Activated effector memory CD4-positive, alpha-beta T cell treated with Interleukin-2 at 50 U/mL for 16 hours (primary cell): ENCODE results near the gene WSB2.

Source experiments
- DNase-seq: peaks from one replicate; pipeline ENCODE4 v3.0.0-alpha.2; 2020

The WSB2 gene

DNA sequence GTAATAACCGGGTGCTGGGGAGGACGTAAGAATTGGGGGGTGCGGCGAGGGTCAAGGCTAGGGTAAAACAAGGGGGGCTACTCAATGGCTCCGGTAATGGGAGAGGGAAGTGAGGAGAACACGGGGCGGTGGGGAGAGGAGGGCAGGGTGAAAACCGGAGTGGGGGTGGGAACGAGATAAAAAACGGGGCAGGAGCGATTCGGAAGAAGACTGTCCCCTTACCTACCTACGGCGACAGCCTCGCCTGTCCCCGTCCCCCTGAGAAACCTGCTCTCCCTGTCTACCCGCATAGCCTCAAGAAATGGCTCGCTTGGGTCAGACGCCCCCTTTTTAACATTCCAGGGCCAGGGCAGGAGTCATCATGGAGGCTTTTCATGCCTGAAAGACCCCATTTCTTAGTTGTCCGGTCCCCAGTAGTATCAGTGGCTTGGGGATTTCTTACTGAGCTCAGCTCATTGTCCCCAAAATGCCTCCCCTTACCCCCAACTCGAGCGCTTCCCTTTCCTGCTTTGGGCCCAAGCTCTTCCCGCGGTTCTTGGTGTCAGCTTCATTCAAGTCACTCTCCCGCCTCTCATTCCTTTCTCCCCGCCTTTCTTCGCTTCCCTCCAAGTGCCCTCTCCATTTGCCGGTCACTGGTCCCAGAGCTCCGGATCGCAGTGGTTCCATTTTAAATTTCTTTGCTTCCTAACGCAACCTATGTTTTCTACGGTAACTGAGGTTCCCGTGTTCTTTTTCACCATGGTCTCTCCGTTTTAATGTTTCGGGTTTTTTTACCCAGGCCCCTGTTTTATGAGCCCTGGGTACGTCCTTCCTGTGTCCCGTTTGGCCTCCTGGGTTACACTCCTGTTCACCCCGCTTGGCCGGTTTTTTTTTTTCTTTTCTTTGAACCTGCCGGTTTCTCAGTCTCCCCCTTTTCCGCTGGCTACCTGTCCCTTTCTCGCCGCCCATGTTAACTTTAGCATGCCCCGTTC is 1.2 kb upstream of the WSB2 start:
- no peak for DNase-seq

DNA sequence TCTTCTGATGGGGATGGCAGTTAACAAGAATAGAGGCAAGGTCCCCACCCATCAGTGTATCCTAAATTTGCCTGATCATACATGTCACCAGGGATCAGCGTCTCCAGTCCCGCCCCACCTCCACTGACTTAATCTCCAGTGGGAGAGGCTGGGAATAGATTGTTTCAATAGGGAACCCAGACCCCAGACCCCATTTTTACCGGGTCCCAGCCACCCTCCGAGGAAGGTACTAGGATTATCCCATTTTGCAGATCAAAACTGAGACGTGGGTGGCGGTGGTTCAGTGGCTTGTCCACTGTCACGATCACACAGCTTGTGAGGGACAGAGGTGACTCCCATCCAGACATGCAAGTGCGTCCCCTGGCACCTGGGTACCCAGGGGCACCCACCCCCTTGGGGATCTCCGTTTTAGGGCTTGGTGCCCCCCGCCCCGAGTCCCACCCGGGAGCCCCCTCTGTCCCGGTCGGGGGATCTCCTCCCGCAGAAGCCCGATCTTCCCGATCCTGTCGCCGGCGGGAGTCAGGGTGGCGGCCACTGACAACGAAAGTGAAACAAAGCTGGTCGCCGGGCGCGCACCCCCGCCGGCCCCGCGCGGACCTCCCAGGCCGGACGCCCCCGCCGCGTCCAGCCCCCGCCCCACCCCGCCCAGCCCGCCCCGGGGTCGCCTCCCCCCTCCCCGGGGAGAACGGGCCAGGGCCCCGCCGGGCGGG is 523 bp downstream of the WSB2 start:
- DNase-seq = peak; percentile 18

DNA sequence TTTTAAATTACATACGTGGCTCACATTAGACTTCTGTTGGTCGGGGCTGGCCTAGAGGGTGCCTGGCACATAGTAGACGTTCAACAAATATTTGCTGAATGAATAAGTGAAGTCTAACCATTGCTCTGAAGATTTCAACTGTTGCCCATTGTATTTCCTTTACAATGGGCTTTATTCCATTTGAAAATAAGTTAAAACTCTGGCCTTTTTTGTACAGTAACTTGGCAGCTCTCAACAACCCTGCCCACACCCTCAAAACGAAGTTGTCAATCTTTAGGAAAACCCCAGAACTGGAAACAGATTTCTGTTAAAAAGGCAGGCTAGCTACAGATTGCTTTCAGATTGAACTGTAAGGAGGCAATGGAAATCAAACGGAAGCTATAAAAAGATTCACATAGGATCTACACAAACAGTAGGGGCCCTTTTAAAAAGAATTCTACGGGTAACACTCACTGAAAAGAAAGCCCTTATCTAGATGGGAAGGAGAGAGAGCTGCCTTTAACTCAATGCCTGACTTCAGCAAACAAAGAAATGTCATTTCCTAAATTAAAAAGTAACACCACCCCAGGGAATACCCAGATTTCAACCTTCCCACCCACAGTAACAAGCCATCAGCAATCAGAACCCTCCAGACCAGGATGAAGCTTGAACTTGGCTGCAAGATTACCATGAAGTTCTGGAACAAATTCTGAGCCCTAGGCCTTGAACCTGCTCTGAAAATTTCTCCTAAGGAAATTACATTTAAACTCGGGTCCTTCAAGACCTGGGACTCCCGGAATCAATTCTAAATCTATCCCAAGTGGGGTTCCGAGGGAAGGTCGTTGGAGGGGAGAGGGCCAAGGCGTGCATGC is 1.4 kb downstream of the WSB2 start:
- no peak for DNase-seq

DNA sequence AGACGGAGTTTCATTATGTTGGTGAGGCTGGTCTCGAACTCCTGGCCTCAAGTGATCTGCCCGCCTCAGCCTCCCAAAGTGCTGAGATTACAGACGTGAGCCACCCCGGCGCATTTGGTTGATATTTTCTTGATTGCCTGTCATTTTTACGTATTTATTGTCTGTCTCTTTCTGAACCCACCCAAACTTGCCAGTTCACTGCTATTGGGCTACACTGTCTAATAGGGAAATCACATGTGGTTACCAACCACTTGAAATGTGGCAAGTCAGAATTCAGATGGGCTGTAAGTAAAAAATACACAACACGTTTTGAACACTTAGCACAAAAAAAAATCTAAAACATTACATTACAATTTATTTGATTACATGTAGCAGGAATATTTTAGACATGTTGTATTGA is 2.1 kb downstream of the WSB2 start:
- no peak for DNase-seq

DNA sequence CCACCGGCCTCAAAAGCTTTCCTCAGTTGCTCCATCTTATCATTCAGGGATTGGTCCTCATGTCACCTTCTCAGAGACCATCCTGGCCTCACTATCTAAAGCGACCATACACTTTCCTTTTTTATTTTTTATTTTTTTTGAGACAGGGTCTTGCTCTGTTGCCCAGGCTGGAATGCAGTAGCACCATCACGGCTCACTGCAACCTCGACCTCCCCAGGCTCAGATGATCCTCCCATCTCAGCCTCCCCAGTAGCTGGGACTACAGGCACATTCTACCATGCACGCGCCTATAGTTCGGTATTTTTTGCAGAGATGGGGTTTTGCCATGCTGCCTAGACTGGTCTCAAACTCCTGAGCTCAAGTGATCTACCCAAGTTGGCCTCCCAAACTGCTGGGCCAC is 2.8 kb downstream of the WSB2 start:
- DNase-seq = no peak

GRCh38 chr12:118055865-118056773 is 4.9 kb downstream of the WSB2 start:
- DNase-seq = no peak

- peak; percentile 54 for DNase-seq
Observed at GRCh38 chr12:118055144-118055557, 5.8 kb downstream of the WSB2 start.

DNA sequence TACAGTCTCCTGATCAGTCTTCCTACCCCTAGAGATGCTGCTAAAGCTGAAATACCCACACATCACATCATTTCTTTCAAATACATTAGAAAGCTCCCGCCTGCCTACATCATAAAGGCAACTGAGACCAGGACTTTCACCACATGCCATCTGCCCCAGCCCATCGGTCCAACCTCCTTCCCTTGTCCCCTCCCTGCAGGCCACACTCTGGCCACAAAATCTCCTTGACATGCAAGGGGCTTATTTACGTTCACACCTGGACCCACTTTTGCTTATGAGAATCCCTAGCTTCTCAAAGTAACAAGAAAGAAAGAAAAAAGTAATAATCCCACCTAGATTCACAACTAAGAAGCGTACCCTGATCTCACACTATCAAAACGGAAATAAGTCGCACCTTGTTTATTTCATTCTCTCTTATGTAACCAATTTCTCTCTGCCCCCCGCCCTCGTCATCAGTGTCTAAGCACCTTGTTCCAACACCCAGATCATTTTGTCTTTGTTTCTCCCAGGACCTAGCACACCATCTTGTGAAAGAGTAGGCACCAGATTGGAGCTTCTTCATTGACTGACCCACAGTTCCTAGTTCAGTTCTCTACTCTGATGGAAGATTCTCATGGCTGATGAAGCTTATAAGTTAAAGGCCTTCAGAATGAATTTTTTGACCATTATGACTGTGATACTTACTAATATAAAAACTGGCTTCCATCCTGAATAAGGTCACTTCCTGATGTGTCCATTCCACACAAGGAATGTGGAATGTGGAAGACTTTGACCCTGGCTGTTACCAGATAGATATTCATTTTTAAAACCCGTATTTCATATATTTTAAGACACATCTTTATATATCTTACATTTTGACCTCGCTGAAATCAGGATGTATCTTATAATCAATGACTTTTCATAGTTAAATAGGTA is 7.7 kb downstream of the WSB2 start:
- no peak for DNase-seq

GRCh38 chr12:118052324-118053070 is 8.5 kb downstream of the WSB2 start:
- DNase-seq = no peak

DNA sequence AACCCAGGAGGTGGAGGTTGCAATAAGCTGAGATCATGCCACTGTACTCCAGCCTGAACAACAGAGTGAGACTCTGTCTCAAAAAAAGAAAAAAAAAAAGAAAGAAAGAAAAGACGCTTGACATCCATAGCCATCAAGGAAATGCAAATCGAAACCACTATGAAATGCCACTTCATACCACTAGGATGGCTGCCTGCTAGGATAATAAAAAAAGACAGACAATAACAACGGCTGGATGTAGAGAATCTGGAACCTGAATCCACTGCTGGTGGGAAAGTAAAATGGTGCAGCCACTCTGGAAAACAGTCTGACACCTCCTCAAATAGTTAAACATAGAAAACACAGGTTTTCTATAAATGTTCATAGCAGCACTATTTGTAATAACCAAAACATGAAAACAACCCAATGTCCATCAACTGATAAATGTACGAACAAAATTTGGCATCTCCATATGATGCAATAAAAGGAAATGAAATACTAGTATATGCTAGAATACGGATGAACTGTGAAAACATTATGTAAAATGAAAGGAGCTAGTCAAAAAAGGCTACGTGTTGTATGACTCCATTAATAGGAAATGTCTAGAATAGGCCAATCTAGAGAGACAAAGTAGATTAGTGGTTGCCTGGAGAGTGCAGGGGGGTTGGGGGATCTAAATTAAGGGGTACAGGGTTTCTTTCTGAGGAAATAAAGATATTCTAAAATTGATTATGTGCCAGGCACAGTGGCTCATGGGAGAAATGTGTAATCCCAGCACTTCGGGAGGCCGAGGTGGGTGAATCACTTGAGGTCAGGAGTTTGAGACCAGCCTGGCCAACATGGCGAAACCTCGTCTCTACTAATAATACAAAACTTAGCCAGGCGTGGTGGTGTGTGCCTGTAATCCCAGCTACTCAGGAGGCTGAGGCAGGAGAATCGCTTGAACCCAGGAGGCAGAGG is 9.7 kb downstream of the WSB2 start:
- DNase-seq = no peak

DNA sequence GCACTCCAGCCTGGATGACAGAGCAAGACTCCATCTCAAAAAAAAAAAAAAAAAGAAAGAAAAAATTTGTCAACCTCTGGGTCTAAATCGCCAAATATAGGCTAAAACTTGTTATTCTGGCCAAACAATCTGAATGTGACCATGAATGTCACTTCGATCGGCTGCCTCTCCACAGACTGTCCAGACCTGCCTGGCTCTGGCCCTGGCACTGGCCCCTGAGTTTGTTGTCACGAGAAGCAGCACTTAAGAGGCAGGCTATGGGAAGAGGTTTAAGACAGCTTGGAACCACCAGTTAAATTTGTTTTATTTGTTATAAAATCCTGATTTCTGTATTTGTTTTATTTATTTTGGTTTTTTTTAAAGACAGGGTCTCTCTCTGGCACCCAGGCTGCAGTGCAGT is 14.5 kb downstream of the WSB2 start:
- DNase-seq = no peak

DNA sequence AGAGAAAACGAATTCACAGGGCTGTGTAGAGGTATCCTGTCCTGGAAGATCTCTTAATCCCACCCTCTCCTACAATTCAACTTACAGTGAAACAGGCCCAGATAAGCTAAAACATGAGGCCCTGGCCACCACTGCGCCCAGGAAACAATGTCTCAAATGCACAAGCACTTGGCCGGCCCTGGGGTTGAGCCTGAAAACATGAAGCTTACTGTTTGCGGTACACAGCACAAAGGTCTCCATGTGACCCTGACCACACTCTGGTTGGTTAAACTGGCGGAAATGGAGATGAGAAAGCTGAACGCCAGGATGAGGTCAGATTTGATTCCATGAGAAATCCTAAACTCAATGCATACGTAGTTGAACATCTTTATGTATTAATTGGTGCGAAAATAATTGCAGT is 16.4 kb downstream of the WSB2 start:
- DNase-seq = no peak

- no peak for DNase-seq
Observed at GRCh38 chr12:118044075-118044474, 16.9 kb downstream of the WSB2 start.

GRCh38 chr12:118042091-118042490 is 18.9 kb downstream of the WSB2 start:
- no peak for DNase-seq

- DNase-seq = no peak
Observed at GRCh38 chr12:118038137-118038536, 22.8 kb downstream of the WSB2 start.

DNA sequence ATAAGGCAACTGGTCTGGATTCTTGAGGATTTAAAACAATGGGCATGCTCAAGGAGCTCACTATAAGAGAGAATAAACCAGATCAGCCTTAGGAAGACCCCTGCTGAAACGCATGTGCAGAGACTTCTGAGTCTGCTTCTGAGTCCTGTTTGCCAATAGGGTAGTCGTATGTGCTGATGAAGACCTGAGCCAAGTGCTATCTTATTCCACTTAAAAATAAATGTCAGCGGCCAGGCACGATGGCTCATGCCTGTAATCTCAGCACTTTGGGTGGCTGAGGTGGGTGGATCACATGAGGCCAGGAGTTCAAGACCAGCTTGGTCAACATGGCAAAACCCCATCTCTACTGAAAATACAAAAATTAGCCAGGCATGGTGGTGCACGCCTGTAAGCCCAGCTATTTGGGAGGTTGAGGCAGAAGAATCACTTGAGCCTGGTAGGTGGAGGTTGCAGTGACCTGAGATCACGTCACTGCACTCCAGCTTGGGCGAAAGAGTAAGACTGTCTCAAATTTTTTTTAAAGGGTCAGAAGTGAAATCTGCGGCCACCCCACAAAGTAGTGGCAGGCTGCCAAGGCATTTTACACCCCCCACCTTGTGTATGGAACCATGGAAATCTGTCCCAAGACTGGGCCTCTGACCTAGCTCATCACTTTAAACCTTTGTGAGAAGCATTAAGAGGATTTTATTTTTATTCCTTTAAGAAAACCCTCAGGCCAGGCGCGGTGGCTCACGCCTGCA is 24.1 kb downstream of the WSB2 start:
- DNase-seq = no peak

DNA sequence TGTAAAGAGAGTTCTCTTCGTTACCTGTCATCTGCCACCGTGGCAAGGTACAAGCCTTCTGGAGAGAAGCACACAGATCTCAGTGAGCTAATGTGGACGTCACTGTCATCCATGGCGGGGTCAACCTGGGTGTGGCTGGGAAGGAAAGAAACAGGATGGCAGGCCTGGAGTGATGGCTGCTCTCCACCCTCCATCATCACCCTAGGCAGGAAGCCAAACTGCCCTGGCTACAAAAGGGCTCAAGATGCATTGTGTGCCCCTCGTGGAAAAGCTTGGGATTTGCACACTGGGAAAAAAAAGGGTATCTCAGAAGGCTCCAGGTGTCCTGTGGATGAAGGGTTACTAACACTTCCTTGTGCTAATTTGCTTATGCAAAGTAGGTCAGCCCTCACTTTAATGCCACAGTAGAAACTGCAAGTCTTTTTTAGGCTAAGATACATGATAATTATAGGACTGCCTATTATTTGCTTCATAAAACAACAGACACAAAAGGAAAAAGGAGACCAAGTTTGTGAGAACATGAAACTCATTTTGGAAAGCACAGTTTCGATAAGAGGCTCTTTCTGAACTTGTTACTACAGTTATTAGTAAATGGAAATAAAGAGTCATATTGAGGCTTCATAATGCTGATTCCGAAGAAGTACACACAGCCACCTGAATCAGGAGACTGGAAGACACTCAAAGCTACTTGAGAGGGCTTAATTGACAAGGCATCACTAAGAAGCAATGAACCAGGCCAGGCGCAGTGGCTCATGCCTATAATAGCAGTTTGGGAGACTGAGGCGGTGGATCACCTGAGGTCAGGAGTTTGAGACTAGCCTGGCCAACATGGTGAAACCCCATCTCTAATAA is 25.6 kb downstream of the WSB2 start:
- DNase-seq = no peak
